HG02763 (cell line): ENCODE data around the gene AFF4.
"Not testable (repeated sequence)": the region's sequence is repeated elsewhere in the genome, so short reads cannot be mapped to it uniquely, and the experiment has no call there.

Source experiments
- ATAC-seq: cut with Tn5 transposase; IDR thresholded peaks from one replicate; pipeline ENCODE4 v1.9.1; 2021; ENCODE audit warnings: mild to moderate bottlenecking, moderate library complexity; ENCODE audit not compliant: unreplicated experiment

The AFF4 gene

GRCh38 chr5:132854992-132855391 is 108.4 kb downstream of the AFF4 start:
- ATAC-seq = not testable (repeated sequence)

- no peak for ATAC-seq
Observed at GRCh38 chr5:132854301-132854700, 109.1 kb downstream of the AFF4 start.

GRCh38 chr5:132853790-132854189 is 109.6 kb downstream of the AFF4 start:
- no peak for ATAC-seq

GRCh38 chr5:132853323-132853722 is 110.1 kb downstream of the AFF4 start:
- ATAC-seq = no peak

GRCh38 chr5:132850066-132850465 is 113.4 kb downstream of the AFF4 start:
- ATAC-seq = no peak

GRCh38 chr5:132849347-132849746 is 114.1 kb downstream of the AFF4 start:
- ATAC-seq = no peak

- ATAC-seq = no peak
Observed at GRCh38 chr5:132848270-132848669, 115.2 kb downstream of the AFF4 start.

GRCh38 chr5:132841305-132841704 is 122.1 kb downstream of the AFF4 start:
- ATAC-seq = no peak

- ATAC-seq = no peak
Observed at GRCh38 chr5:132840896-132841295, 122.5 kb downstream of the AFF4 start.

GRCh38 chr5:132840313-132840712 is 123.1 kb downstream of the AFF4 start:
- no peak for ATAC-seq

GRCh38 chr5:132839426-132840301 is 123.8 kb downstream of the AFF4 start:
- ATAC-seq = no peak

GRCh38 chr5:132838516-132839282 is 124.7 kb downstream of the AFF4 start:
- no peak for ATAC-seq

GRCh38 chr5:132837868-132838267 is 125.6 kb downstream of the AFF4 start:
- no peak for ATAC-seq

GRCh38 chr5:132836852-132837251 is 126.6 kb downstream of the AFF4 start:
- ATAC-seq = no peak

- no peak for ATAC-seq
Observed at GRCh38 chr5:132834057-132834456, 129.4 kb downstream of the AFF4 start.

- no peak for ATAC-seq
Observed at GRCh38 chr5:132832612-132833011, 130.8 kb downstream of the AFF4 start.

GRCh38 chr5:132831095-132831860 is 132.2 kb downstream of the AFF4 start:
- no peak for ATAC-seq

GRCh38 chr5:132830436-132831094 is 132.9 kb downstream of the AFF4 start, which contains the start of gene SHROOM1:
SHROOM1 (minus strand) TSS chr5:132830647; CDS start chr5:132826140, 4,507 bp downstream.
- ATAC-seq = peak; percentile 67

- ATAC-seq = peak; percentile 69
Observed at GRCh38 chr5:132829742-132830435, 133.5 kb downstream of the AFF4 start.
